GM19035 (cell line): ENCODE data around the gene QSOX2.

Experiments
- ATAC-seq: cut with Tn5 transposase; IDR thresholded peaks from one replicate; pipeline ENCODE4 v1.9.1; 2021; ENCODE audit not compliant: unreplicated experiment

QSOX2 gene

DNA sequence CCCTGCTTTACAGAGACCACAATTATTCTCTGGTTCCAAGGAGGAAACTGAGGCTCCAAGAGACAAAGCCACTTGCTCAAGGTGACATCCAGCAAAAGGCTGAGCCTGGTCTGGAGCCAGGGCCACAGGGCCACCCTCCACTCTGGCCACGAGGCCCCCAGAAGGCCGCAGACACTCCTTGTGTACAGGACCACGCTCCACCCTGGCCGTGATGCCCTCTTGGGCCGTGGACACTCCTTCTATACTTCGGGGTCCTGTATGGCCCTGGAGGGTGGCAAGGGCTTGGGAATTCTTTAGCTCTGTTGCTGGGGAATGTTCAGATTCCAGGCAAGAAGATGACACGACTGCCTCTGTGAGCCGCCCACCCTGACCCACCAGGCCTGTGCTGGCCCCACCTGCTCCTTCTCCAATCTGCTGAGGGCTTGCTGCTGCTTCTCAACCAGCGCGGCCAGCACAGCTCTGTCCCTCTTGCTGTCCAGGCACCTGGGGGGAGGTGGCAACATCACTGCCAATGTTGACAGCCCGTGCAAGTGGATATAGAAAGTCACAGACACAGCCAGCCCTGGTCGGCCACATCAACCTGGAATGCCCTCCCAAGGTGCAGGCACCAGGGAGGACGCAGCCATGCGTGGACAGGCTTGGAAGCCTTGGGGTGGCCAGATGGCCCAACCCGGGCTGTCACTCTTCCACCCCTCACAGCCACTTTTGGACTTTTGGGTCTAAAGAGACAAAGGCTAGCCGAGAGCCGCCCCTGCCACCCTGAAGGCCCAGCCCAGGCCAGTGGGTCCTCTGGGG is 20.1 kb upstream of the QSOX2 start:
- ATAC-seq = no peak

DNA sequence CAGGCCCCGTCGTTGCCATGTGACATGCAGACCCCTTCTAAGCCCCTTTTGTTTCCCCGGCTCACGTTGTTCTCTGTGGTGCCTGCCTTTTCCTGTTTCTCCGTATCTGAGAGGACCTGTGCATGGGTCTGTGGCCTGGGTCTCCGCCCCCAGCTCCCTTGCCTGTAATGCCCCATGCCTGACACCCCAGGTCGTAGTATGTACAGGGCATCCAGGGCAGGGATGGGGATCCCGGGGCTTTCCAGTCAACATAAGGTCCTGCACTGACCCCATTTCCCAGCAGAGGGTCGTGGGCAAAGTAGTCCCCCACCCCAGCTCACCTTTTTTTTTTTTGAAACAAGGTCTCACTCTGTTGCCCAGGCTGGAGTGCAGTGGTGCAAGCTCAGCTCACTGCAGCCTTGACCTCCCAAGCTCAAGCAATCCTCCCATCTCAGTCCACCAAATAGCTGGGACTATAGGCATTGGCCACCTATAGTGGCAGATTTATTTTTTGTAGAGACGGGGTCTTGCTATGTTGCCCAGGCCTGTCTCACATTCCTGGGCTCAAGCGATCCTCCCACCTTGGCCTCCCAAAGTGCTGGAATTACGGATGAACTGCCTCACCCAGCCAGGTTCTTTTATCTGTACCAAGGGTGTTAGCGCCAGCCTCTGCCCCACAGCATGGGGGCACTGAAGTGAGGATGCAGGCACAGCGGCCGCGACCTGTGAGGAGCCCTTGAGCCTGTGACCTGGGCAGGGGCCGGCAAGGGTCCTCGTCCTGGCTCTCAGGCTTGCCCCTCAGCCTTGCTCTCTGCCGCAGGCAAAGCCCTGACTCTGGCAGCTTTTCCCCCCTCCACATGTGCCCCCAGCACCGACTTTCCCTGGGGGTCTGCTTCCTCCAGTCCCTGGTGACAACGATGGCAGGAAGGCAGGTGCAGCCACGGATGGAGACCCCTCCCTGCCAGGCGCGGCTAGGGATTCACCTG is 19.1 kb upstream of the QSOX2 start:
- no peak for ATAC-seq

DNA sequence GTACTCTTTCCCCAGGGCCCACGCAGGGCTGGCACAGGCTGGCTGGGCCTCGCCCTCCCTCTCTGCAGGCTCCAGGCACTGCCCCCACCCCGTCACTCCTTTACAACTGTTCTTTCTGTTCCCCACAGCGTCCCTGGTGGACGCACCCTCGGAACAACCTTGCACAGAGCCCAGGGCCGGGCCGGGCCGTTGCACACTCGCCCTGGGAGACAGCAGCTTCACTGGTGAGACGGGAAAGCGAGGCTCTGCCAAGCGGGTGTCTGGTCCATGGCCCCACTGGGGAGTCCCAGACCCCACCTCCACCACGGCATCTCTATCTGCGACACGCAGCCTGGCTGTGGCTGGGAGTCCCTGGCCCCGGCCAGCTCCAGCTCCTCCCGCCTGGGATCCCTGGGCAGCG is 18.4 kb upstream of the QSOX2 start:
- no peak for ATAC-seq

DNA sequence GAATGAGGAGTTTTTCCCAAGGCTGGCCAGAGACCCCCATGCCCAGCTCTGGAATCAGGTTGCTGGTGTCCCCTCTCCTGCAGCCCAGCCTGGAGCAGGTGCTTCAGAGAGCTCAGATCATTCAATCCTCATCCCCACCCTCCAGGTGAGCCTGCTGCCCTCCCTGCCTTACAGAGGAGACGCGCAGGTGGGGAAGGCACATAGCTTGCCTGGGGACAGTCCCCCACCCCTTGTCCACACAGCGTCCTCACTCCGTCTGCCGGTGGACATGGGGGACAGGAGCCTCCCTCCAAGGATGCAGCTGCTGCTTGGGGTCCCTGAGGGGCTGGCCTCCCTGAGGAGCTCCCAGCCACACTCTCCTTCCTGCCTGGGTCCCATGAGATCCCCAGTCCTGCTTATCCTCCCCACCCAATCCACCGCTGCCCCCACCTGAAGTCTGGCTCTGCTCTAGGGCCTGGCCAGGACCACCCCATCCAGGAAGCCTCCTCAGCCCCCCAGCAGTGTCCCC is 17.1 kb upstream of the QSOX2 start:
- no peak for ATAC-seq

DNA sequence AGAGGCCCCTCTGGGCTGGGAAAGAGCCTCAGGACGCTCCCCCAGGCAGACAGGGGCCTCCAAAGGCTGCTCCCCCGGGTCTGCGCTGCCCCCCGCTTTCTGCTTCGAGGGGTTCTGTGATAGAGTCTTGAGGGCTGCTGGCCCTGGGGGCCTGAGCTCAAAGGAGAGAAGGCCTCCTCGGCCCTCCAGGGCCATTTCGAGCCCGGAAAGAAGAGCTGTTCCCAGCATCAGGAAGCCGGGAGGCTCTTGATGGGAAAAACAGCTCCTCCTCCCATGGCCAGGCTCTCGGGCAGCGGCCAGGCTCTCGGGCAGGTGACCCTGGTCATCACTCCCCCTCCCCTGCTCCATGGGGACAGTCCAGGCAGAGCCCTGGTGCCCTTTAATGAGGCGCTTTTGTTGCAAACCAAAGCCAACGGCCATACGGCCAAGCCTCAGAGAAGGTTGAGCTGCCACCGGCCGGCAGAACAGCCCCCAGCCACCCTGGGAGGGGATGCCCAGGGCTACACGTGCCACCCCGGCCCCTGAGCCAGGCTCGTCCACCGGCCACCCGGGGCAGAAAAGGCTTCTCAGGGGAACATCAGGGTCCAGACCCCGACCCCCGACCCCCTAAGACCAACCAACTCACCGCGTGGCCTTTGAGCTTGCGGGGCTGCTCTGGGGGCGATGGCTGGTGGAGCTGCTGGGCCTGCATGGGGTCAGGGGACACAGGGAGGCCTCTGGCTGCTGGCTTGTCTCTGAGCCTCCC is 16.2 kb upstream of the QSOX2 start:
- no peak for ATAC-seq

DNA sequence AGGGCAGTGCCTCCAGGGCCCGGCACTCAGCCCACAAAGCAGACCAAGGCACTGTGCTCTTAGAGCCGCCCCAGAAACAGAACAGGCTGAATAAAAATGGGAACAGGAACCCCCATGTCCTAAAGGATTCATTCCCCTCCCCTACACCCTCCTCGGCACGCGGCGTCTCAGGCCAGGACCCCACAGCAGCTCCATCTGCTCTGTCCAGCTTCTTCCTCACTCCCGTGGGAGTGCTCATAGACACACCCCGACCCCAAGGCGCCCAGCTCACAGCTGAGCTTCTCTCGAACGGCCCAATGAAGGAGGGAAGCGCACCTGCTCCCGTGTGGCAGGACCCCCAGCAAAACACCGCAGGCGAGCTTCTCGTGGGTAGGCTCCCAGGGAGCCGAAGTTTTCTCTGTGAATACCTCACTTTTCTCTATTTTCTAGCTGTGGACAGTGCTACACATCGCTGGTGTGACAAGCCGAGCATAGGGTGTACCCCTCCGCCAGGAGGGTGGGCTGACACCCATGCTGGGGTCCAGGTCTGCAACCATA is 15.4 kb upstream of the QSOX2 start:
- no peak for ATAC-seq

DNA sequence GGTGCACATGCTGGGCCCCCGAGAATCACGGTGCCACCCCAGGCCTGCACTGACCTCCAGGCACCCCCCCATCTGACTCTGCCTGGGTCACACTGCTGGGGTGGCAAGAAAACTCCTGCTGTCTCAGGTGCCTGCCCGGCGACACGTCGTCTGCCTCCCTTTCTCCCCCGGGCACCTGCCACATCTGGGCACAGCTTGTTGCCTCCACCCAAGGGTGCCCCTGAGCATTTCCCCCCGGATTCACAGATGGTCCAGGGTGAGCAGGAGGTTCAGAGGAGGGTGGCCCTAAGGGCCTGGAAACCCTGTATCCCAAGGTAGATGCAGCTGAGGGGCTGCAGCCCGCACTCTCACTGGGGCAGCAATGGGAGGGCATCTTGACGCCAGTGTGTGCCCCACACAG is 14.9 kb upstream of the QSOX2 start:
- no peak for ATAC-seq

DNA sequence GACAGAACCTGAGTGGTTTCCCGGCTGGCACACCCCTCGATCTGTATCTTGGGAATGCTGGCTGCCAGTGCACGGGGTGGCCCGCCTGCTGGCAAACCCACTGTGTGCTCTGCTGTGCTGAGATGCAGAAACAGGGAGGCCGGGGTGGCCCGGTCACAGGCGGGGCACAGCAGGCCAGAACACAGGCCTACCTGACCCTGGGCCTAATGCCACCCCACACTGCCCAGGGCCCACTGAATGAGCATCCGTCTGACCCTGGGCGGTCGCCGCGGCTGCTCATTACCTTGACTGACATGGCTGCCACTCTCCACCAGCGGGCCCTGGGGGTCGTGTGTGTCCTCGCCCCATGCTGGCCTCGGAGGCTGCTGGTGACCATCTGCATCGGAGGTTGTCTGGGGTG is 14.2 kb upstream of the QSOX2 start:
- no peak for ATAC-seq

DNA sequence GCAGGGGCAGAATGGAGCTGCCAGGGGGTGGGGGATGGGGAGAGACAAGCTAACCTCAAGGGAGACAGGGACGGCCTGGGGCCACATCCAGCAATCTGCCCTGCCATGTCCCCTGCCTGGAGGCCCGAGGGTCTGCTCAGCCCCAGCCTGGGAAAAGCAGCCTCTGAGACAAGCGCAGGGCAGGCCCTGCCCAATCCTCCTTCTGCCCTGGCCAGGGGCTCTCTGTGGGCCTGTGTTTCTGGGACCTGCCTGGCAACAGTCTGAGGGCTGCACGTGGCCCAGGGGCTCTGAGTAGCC is 13.9 kb upstream of the QSOX2 start:
- no peak for ATAC-seq

DNA sequence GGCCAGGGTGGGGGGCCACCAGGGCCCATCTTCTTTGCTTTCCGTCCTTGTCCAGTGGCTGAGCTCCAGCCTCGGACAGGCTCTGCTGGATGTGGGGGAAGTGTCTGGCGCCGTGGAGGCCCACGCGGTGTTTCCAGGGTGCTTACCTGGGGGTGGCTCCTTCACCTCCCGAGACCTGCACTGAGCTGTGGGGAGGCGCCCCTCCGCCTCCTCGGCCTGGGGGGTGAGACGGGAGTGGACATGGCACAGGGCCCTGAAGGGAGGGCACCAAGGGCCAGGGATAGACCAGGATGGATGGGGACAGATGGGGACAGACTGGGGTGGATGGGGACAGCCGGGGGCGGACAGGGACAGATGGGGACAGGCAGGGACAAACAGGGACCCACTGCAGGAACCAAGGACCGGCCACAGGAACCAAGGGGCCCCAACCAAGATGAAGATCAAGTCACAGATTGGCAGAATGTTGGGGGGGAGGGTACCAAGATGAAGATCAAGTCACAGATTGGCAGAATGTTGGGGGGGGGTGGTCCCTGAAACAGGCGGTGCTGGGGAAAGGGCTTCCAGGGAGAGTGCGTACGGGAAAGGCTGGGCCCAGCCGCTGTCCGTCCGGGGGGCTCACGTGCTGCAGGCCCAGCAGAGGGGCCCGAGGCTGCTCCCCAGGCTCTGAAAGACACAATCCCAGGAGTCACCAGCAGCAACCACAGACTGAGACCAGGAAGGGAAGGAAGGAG is 13.3 kb upstream of the QSOX2 start:
- ATAC-seq = no peak

DNA sequence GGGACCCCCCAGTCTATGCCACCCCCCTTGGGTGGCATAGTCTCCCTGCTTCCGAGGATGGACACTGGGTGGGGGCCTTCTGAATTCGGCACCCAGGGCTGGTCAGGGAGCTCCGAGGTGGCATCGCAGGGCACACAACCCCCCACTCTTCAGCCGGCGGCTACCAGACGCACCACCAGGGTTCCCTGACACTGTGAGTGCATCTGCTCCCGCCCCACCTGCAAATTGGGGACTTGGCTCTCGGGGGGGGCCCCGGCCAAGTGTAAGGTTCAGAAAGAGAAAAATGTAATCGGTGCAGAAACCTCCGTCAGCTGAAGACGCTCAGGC is 12.7 kb upstream of the QSOX2 start:
- ATAC-seq = no peak

DNA sequence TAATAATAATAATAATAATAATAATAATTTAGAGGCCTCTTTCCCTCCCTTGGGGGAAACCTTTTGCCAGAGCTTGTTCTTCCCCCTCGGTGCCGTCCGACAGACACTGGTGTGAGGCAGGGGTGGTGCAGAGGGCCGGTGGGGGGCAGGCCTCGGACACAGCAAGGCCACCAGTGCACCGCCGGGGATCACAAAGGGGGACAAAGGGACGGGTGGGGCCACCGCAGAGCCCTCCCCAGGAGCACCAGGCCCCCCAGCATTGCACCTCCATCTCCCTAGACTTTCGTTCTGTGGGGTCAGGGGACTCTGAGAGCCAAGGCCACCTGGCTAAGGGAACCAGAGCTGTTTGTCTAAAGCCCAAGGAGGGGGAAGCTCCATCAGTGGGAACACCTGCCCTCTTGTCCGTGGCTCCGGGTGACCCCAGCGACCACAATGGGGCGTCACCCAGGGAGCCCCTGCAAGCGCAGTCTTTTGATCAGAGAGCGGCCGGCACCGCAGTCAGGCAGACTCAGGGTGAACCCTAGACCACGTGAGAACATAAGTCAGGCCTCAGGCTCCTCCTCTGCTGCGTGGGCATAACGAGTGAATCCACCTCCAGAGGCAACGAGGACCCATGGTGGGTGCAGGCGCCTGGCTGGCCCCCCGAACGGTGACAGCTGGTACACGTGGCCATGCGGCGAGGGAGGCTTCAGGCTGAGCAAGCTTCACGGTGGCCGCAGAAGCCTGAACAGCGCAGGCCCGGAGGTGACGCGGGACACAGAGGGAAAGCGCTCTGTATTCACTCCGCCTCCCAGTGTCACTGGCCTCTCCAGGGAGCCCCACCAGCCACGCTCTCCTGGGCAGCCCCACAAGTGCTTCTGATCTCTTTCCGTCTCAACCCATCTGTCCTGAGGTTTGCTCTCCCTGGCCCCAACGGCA is 12.0 kb upstream of the QSOX2 start:
- ATAC-seq = no peak

DNA sequence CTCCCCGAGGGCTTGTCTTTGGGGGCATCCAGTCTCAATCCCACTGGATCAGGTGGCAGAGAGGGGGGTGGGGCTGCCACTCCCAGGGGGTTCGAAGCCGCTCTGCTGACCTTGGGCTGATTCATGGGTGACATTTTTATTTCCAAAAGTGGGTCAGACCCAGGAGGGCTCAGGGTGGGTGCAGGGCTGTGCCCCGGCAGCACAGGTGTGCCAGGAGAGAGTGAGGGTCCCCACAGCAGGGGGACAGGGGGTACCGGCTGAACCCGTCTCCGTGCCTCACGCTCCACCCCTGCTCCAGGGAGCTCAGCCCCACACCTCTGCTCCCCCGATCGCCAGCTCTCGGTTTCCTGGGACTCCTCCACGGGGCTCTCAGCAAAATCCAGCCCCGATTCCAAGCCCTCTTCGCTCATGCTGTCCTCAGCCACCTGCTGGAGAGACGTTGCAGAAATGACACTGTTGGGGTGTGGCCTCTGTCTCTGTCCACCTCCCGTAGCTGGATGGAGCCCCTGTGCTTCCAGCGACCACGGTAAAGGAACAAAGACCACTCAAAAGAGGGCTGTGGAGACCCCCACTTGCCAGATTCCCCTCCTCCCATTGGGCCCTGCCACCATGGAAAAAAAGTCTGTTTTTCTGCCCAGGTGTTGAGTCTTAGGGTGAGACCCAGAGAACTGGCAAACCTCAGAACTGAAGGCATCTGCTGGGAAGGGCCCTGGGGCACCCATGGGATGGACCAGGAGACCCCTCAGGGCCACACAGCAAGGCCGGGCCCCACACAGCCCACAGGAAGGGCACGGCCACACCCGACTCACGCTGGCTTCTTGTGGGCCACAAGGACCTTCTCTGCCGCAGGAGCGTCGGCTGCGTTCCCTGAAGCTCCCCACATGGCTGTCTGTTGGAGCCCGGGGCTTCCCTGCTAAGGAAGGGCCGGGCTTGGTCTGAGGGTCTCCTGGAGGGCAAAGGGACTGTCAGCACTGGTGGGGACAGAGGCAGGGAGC is 10.6 kb upstream of the QSOX2 start:
- ATAC-seq = no peak

DNA sequence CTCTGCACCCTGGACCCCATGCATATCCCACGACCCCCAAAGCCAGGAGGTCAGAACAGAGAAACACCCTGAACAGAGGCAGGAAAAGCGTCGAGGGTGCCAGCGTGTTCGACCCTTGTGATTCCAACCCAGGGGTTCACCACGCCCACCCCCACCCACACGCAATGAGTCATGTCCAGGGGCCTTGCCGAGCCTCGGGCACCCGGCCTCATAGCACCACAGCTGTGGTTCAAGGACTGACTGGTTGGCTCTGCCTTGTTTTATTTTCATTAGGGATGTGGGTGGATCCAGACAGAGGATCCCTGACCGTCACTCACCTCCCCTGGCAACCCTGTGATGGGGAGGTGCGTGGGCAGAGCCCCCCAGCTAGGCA is 9.5 kb upstream of the QSOX2 start:
- no peak for ATAC-seq

DNA sequence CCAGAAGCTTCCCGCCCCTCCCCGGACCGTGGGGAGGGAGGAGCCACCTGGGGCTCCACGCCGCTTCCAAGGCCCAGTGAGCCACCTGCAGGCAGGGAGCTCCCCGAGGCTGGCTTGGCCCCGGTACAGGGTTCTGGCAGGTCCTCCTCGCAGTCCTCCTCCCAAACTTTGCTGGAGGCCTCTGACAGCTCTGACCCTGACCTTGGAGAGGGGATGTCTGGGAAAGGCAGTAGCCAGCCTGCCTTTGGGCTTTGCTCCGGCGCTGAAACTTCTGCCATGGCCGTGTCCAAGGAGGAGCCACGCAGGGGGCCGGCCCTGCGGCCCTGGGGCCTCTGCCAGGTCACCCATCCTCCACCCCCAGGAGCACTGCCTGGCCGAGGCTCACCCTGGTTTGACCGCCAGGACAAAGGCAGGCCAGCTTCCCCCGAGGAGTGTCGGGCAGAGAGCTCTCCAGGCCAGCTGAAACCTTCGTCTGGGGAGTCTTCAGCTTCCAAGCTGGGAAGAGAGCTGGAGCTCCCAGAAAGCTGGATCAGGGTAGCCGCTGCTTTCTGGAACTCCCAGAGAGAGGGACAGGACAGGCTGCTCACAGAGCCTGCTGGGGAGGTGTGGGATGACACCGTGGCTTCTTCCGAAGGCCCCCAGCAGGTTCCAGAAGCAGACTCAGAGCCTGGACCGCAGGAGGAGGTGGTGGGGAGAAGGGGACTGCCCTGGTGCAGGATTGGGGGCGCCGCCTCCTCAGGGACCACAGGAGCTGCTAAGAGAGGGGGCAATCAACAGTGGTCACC is 9.0 kb upstream of the QSOX2 start:
- no peak for ATAC-seq

DNA sequence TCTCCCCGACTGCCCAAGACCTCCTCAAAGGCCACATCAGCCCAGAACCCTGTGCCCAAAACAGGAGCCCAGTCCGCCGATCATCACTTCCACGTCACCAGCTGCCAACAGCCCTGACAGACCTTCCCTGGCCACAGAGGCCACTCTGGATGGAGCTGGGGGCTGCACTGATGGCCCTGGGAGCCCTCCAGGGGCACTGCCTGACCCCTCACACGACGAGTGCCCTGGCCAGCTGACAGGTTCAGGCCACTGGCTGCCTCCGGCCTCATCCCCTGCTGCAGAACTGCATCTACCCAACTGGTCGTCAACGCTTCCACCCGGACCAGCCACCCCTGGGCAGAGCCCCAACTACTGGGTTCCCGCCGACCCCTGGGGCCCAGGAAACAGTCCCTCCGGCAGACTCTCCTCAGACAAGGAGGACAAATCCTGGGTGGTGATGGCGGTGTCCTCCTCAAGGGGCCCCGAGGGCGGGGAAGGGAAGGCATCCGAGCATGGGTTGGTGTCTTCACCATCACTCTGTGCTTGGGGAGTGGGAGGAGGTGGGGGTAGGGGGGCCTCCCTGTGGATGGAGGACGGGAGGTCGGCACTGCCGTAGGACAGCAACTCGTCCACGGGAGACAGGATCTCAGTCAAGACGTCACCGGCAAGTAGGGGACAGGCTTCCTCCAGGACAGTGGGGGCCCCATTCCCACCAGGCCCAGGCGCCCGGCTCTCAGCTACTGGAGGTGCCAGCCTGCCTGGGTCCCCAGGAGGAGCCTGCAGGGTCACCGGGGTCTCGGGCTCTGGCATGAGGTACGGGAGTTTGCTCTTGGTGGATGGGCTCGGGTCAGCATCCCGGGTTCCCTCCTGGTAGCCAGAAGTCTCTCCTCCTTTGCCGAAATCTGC is 7.9 kb upstream of the QSOX2 start:
- ATAC-seq = no peak

DNA sequence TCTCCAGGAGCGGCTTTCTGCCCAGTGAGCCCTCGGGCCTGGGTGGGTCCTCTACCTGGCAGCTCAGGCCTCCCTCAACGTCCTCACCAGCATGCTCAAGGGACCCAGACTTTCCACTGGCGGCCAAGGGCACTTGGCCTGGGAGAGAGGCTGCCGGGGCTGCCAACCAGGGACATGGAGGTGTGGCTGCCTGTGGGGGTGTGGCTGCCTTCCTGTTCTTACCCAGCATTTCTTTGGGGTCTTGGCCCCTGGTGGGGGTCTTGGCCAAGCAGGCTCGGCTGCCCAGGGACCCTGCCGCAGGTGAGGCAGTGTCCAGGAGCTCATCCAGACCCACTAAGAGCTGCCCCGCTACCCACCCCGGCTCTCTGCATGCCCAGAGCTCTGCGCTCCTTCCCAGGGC is 7.2 kb upstream of the QSOX2 start:
- ATAC-seq = no peak
